ENCODE measurements around the gene TMEM184A.

The TMEM184A gene

GRCh38 chr7:1516586-1517251 is 39.3 kb downstream of the TMEM184A start:
- no peak for TF ChIP-seq FOXM1 (IDR thresholded peaks at IDR 0.05; ENCODE audit: borderline replicate concordance, low read depth)
- TF ChIP-seq EGR1 (IDR thresholded peaks at IDR 0.05) = no peak
- TF ChIP-seq, protein P1, sequence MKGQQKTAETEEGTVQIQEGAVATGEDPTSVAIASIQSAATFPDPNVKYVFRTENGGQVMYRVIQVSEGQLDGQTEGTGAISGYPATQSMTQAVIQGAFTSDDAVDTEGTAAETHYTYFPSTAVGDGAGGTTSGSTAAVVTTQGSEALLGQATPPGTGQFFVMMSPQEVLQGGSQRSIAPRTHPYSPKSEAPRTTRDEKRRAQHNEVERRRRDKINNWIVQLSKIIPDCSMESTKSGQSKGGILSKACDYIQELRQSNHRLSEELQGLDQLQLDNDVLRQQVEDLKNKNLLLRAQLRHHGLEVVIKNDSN (IDR thresholded peaks at IDR 0.05) = no peak
- TF ChIP-seq YY1 (IDR thresholded peaks at IDR 0.05; ENCODE audit: low read depth) = no peak
- TF ChIP-seq NFIC (IDR thresholded peaks at IDR 0.05) = no peak
- TF ChIP-seq ZBTB7A (IDR thresholded peaks at IDR 0.05; ENCODE audit: low read depth) = no peak
- no peak for TF ChIP-seq TAF1 (IDR thresholded peaks at IDR 0.05; ENCODE audit: low read depth)
- TF ChIP-seq EP300 (IDR thresholded peaks at IDR 0.05; ENCODE audit: borderline replicate concordance) = no peak
- TF ChIP-seq MAX (IDR thresholded peaks at IDR 0.05) = no peak
- no peak for TF ChIP-seq TEAD4 (IDR thresholded peaks at IDR 0.05)
- TF ChIP-seq RAD21 (IDR thresholded peaks at IDR 0.05; ENCODE audit: low read depth) = no peak
- TF ChIP-seq CREB1 (IDR thresholded peaks at IDR 0.05; ENCODE audit: low read depth) = no peak
- no peak for TF ChIP-seq CEBPB (IDR thresholded peaks at IDR 0.05)
- TF ChIP-seq, protein P2, sequence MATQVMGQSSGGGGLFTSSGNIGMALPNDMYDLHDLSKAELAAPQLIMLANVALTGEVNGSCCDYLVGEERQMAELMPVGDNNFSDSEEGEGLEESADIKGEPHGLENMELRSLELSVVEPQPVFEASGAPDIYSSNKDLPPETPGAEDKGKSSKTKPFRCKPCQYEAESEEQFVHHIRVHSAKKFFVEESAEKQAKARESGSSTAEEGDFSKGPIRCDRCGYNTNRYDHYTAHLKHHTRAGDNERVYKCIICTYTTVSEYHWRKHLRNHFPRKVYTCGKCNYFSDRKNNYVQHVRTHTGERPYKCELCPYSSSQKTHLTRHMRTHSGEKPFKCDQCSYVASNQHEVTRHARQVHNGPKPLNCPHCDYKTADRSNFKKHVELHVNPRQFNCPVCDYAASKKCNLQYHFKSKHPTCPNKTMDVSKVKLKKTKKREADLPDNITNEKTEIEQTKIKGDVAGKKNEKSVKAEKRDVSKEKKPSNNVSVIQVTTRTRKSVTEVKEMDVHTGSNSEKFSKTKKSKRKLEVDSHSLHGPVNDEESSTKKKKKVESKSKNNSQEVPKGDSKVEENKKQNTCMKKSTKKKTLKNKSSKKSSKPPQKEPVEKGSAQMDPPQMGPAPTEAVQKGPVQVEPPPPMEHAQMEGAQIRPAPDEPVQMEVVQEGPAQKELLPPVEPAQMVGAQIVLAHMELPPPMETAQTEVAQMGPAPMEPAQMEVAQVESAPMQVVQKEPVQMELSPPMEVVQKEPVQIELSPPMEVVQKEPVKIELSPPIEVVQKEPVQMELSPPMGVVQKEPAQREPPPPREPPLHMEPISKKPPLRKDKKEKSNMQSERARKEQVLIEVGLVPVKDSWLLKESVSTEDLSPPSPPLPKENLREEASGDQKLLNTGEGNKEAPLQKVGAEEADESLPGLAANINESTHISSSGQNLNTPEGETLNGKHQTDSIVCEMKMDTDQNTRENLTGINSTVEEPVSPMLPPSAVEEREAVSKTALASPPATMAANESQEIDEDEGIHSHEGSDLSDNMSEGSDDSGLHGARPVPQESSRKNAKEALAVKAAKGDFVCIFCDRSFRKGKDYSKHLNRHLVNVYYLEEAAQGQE (IDR thresholded peaks at IDR 0.05; ENCODE audit: low read depth) = no peak
- no peak for TF ChIP-seq TCF12 (IDR thresholded peaks at IDR 0.05; ENCODE audit: low read depth)

DNA sequence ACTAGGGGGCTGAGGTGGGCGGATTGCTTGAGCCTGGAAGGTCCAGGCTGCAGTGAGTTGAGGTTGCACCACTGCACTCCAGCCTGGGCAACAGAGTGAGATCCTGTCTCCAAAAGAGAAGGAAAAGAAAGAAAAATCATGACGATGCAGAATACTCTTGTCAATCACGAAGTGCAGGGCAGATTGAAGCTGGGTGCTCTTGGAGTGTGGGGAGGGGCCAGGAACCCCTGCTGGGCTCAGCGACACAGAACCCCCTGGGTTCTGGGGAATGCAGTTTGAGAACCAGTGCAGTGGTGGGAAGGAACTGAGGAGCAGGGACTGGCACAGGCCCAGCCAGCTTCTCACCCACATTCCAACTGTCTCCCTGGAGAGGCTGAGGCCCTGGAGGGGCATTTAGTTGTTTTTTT is 41.0 kb downstream of the TMEM184A start:
- no peak for TF ChIP-seq TCF12 (IDR thresholded peaks at IDR 0.05; ENCODE audit: low read depth)
- no peak for TF ChIP-seq TAF1 (IDR thresholded peaks at IDR 0.05; ENCODE audit: low read depth)
- TF ChIP-seq NFIC (IDR thresholded peaks at IDR 0.05) = 0 out of 2 replicates have a peak, but pooled peaks have one; percentile 30
- TF ChIP-seq EP300 (IDR thresholded peaks at IDR 0.05; ENCODE audit: borderline replicate concordance) = no peak
- TF ChIP-seq, protein P1 (IDR thresholded peaks at IDR 0.05) = no peak
- TF ChIP-seq, protein P2 (IDR thresholded peaks at IDR 0.05; ENCODE audit: low read depth) = no peak
- TF ChIP-seq YY1 (IDR thresholded peaks at IDR 0.05; ENCODE audit: low read depth) = no peak
- peak; percentile 20; the same call in 1 of the 2 replicates for TF ChIP-seq TEAD4 (IDR thresholded peaks at IDR 0.05)
- no peak for TF ChIP-seq CREB1 (IDR thresholded peaks at IDR 0.05; ENCODE audit: low read depth)
- no peak for TF ChIP-seq CEBPB (IDR thresholded peaks at IDR 0.05)
- no peak for TF ChIP-seq MAX (IDR thresholded peaks at IDR 0.05)
- no peak for TF ChIP-seq FOXM1 (IDR thresholded peaks at IDR 0.05; ENCODE audit: borderline replicate concordance, low read depth)
- no peak for TF ChIP-seq EGR1 (IDR thresholded peaks at IDR 0.05)
- TF ChIP-seq RAD21 (IDR thresholded peaks at IDR 0.05; ENCODE audit: low read depth) = no peak
- TF ChIP-seq ZBTB7A (IDR thresholded peaks at IDR 0.05; ENCODE audit: low read depth) = 0 out of 2 replicates have a peak, but pooled peaks have one; percentile 25

GRCh38 chr7:1514407-1514806 is 41.6 kb downstream of the TMEM184A start:
- TF ChIP-seq TAF1 (IDR thresholded peaks at IDR 0.05; ENCODE audit: low read depth) = no peak
- TF ChIP-seq YY1 (IDR thresholded peaks at IDR 0.05; ENCODE audit: low read depth) = no peak
- TF ChIP-seq ZBTB7A (IDR thresholded peaks at IDR 0.05; ENCODE audit: low read depth) = no peak
- TF ChIP-seq FOXM1 (IDR thresholded peaks at IDR 0.05; ENCODE audit: borderline replicate concordance, low read depth) = no peak
- TF ChIP-seq TCF12 (IDR thresholded peaks at IDR 0.05; ENCODE audit: low read depth) = no peak
- no peak for TF ChIP-seq EGR1 (IDR thresholded peaks at IDR 0.05)
- no peak for TF ChIP-seq TEAD4 (IDR thresholded peaks at IDR 0.05)
- TF ChIP-seq NFIC (IDR thresholded peaks at IDR 0.05) = no peak
- TF ChIP-seq, protein P2 (IDR thresholded peaks at IDR 0.05; ENCODE audit: low read depth) = no peak
- TF ChIP-seq, protein P1 (IDR thresholded peaks at IDR 0.05) = no peak
- no peak for TF ChIP-seq EP300 (IDR thresholded peaks at IDR 0.05; ENCODE audit: borderline replicate concordance)
- no peak for TF ChIP-seq CREB1 (IDR thresholded peaks at IDR 0.05; ENCODE audit: low read depth)
- TF ChIP-seq MAX (IDR thresholded peaks at IDR 0.05) = no peak
- TF ChIP-seq CEBPB (IDR thresholded peaks at IDR 0.05) = no peak
- no peak for TF ChIP-seq RAD21 (IDR thresholded peaks at IDR 0.05; ENCODE audit: low read depth)

All from Ishikawa (cell line).